HepG2 (cell line): ENCODE measurements around the gene PPARA. TPM values are rescaled to one million over a fixed set of nuclear protein-coding genes. Genes with fewer than 3 reads are reported as not detected.

Experiments
- BRD4 ChIP-seq: sonication (generic); formaldehyde crosslinking; IDR thresholded peaks from 2 replicates; pipeline ENCODE4 v1.4.0; 2020; ENCODE audit warnings: missing genetic modification reagents
- DZIP1 ChIP-seq: sonication (generic); formaldehyde crosslinking; IDR thresholded peaks from 2 replicates; pipeline ENCODE4 v1.5.0; 2020; ENCODE audit warnings: mild to moderate bottlenecking, missing genetic modification reagents
- MEIS2 ChIP-seq: sonication (generic); formaldehyde crosslinking; IDR thresholded peaks from 2 replicates; pipeline ENCODE4 v1.9.0; 2021; ENCODE audit warnings: mild to moderate bottlenecking, missing genetic modification reagents
- RBFOX2 ChIP-seq: fragments of 200-400 bp; formaldehyde crosslinking; IDR thresholded peaks from 2 replicates; pipeline ENCODE4 v1.6.1; 2017; ENCODE audit warnings: low read depth, mild to moderate bottlenecking, low read length
- SMAD1 ChIP-seq: sonication (generic); formaldehyde crosslinking; IDR thresholded peaks from 2 replicates; pipeline ENCODE4 v1.4.0; 2020; ENCODE audit warnings: missing genetic modification reagents, low read depth, mild to moderate bottlenecking, borderline replicate concordance
- TFDP2 ChIP-seq: sonication (generic); formaldehyde crosslinking; IDR thresholded peaks from 2 replicates; pipeline ENCODE4 v1.4.0; 2020; ENCODE audit warnings: missing genetic modification reagents
- ZNF329 ChIP-seq: sonication (generic); formaldehyde crosslinking; IDR thresholded peaks from 2 replicates; pipeline ENCODE4 v1.9.0; 2021; ENCODE audit warnings: low read depth, mild to moderate bottlenecking, missing genetic modification reagents
- ZNF784 ChIP-seq: sonication (generic); formaldehyde crosslinking; IDR thresholded peaks from 2 replicates; pipeline ENCODE4 v1.5.1; 2020; ENCODE audit warnings: missing genetic modification reagents, mild to moderate bottlenecking, borderline replicate concordance
- ZNF839 ChIP-seq: sonication (generic); formaldehyde crosslinking; IDR thresholded peaks from 2 replicates; pipeline ENCODE4 v1.4.0; 2020; ENCODE audit warnings: missing genetic modification reagents, mild to moderate bottlenecking, borderline replicate concordance
- polyA plus RNA-seq, 8 experiments: library from polyadenylated mRNA; depleted of rRNA in 3 of 8; stranded (reverse) in 7 of 8; unstranded in 1 of 8; fragments of >200 nt; fragmentation: Illumina TruSeq in 4 of 8; extraction: Trizol in 4 of 8; gene quantifications; 2 replicates each; pipeline versions ENCODE4 v1.2.1 to v1.2.3, GENCODE V29; 2011 to 2016; ENCODE audit warnings: low read depth in 4 of 8, missing spikeins in 1 of 8, mixed read lengths in 1 of 8; ENCODE audit not compliant: insufficient read depth in 1 of 8
- total RNA-seq, 5 experiments: library from RNA; depleted of rRNA; stranded (reverse); fragments of >200 nt; fragmentation: Illumina TruSeq; extraction: Trizol; gene quantifications; 2 replicates each; pipeline ENCODE4 v1.2.3, GENCODE V29; 2016; ENCODE audit warnings: low read depth in 1 of 5
- TF ChIP-seq, protein P1 (sequence below): sonication (generic); formaldehyde crosslinking; IDR thresholded peaks from 2 replicates; pipeline ENCODE4 v1.8.1; 2022; ENCODE audit warnings: low read depth, mild to moderate bottlenecking, missing genetic modification reagents
- TF ChIP-seq, protein P2 (sequence below), 2 experiments: sonication (generic) in 1 of 2; formaldehyde crosslinking in 1 of 2; IDR thresholded peaks; 2 replicates each; pipeline versions ENCODE4 v1.4.0 to v1.6.1; 2018 to 2020; ENCODE audit warnings: missing genetic modification reagents in 2 of 2, borderline replicate concordance in 1 of 2, low read depth in 1 of 2, mild to moderate bottlenecking in 1 of 2, missing biosample characterization in 1 of 2
- TF ChIP-seq, protein P3 (sequence below): sonication (generic); formaldehyde crosslinking; IDR thresholded peaks from 2 replicates; pipeline ENCODE4 v1.8.1; 2023; ENCODE audit warnings: mild to moderate bottlenecking, missing genetic modification reagents

PPARA gene
- total and polyA plus RNA-seq, 2 of the 13 experiments (the other 11 are each of a cell fraction or from before 2014, with no cell fraction given) = 18.2 to 24.7 TPM

DNA sequence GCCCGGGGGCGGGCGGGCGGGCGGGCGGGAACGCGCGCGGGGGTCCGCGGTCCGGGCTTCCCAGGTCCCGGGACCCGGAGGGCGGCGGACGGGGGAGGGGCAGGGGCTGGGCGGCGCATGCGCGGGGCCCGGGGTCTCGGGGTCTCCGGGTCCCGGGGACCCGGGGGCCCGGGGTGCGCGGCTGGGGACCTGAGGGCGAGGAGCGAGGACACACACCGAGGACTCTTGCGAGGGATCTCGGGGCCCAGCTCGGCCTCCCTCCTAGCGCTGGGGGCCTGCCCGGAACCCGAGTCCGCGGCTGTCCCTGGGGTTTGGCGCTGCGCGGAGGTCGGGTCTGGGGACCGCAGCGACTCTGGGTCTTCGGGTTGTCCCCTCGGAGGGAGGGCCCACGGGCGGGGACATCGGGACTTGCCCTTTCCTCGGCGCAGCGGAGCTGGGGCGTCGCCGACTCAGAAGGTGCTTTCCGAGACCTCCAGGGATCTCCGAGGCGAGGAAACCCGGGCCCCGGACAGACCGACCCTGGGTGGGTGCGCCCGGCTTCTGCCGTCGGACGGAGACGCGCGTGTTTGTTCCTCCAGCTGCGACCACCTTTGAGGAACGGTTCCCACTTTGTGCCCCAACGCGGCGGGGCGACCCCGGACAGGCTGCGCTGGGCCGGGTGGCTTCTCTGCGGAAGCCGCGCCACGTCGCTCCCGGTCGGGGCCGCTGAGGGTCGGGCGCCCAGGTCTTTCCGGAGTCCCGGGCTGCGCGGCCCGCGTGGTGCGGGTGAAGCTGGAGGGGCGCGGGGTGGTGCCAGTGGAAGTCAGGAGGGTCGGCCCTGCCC, 540 bp downstream of the PPARA start (continued):
- TF ChIP-seq, protein P1, sequence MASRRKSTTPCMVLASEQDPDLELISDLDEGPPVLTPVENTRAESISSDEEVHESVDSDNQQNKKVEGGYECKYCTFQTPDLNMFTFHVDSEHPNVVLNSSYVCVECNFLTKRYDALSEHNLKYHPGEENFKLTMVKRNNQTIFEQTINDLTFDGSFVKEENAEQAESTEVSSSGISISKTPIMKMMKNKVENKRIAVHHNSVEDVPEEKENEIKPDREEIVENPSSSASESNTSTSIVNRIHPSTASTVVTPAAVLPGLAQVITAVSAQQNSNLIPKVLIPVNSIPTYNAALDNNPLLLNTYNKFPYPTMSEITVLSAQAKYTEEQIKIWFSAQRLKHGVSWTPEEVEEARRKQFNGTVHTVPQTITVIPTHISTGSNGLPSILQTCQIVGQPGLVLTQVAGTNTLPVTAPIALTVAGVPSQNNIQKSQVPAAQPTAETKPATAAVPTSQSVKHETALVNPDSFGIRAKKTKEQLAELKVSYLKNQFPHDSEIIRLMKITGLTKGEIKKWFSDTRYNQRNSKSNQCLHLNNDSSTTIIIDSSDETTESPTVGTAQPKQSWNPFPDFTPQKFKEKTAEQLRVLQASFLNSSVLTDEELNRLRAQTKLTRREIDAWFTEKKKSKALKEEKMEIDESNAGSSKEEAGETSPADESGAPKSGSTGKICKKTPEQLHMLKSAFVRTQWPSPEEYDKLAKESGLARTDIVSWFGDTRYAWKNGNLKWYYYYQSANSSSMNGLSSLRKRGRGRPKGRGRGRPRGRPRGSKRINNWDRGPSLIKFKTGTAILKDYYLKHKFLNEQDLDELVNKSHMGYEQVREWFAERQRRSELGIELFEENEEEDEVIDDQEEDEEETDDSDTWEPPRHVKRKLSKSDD (CRISPR knock-in tag) = no peak
- TF ChIP-seq TFDP2 (CRISPR knock-in tag) = no peak
- TF ChIP-seq, protein P2, sequence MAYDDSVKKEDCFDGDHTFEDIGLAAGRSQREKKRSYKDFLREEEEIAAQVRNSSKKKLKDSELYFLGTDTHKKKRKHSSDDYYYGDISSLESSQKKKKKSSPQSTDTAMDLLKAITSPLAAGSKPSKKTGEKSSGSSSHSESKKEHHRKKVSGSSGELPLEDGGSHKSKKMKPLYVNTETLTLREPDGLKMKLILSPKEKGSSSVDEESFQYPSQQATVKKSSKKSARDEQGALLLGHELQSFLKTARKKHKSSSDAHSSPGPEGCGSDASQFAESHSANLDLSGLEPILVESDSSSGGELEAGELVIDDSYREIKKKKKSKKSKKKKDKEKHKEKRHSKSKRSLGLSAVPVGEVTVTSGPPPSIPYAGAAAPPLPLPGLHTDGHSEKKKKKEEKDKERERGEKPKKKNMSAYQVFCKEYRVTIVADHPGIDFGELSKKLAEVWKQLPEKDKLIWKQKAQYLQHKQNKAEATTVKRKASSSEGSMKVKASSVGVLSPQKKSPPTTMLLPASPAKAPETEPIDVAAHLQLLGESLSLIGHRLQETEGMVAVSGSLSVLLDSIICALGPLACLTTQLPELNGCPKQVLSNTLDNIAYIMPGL (CRISPR knock-in tag; IDR thresholded peaks at IDR 0.05; ENCODE audit: borderline replicate concordance in 1 of 2, low read depth in 1 of 2) = peak in 1 of 2 experiments; percentile 63; a peak in 2 of 4 replicates
- TF ChIP-seq ZNF784 (CRISPR knock-in tag) = no peak
- TF ChIP-seq BRD4 (CRISPR knock-in tag) = no peak
- no peak for TF ChIP-seq MEIS2 (CRISPR knock-in tag)
- TF ChIP-seq RBFOX2 = peak; percentile 69
- no peak for TF ChIP-seq ZNF839 (CRISPR knock-in tag)
- TF ChIP-seq SMAD1 (CRISPR knock-in tag) = no peak
- TF ChIP-seq DZIP1 (CRISPR knock-in tag) = peak; percentile 33; the same call in 1 of the 2 replicates
- no peak for TF ChIP-seq ZNF329 (CRISPR knock-in tag)
- TF ChIP-seq, protein P3, sequence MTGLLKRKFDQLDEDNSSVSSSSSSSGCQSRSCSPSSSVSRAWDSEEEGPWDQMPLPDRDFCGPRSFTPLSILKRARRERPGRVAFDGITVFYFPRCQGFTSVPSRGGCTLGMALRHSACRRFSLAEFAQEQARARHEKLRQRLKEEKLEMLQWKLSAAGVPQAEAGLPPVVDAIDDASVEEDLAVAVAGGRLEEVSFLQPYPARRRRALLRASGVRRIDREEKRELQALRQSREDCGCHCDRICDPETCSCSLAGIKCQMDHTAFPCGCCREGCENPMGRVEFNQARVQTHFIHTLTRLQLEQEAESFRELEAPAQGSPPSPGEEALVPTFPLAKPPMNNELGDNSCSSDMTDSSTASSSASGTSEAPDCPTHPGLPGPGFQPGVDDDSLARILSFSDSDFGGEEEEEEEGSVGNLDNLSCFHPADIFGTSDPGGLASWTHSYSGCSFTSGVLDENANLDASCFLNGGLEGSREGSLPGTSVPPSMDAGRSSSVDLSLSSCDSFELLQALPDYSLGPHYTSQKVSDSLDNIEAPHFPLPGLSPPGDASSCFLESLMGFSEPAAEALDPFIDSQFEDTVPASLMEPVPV (CRISPR knock-in tag) = peak; percentile 35; the same call in 1 of the 2 replicates
